T-cell (primary cell): ENCODE measurements around the gene PSMC3IP. TPM values are rescaled to one million over a fixed set of nuclear protein-coding genes. Genes with fewer than 3 reads are reported as not detected.
"Not testable (repeated sequence)": the region's sequence is repeated elsewhere in the genome, so short reads cannot be mapped to it uniquely, and the experiment has no call there.

Experiments
- ATAC-seq, 4 experiments: fragments of 200-7000 bp in 3 of 4; fragments of 150-1000 bp in 1 of 4; cut with Tn5 transposase; replicated peaks in 1 of 4; 1 replicate in 3 of 4; 2 replicates in 1 of 4; pipeline ENCODE4 v1.10.0; 2021; ENCODE audit warnings: moderate library complexity in 3 of 4, mild to moderate bottlenecking in 2 of 4, moderate number of reproducible peaks in 1 of 4
- CTCF ChIA-PET, 2 donors: fragments of 300-600 bp; sonication (Branson Sonifier 250); formaldehyde crosslinking; loops; one replicate each; lab custom pipeline; 2022; ENCODE audit warnings: antibody characterized with exemption in 2 of 2; lab: Charles Lee
- POLR2A ChIA-PET, 2 donors: fragments of 300-600 bp; sonication (Branson Sonifier 250); formaldehyde crosslinking; loops; one replicate each; lab custom pipeline; 2022; ENCODE audit warnings: antibody characterized with exemption in 2 of 2; lab: Charles Lee
- DNase-seq, 35 experiments: peaks; one replicate each; pipeline versions ENCODE4 v3.0.0 to v3.0.0-alpha.2; 2013 to 2023
- H3K27ac ChIP-seq: one replicate; pipeline ENCODE4 v1.5.1; 2013; ENCODE audit warnings: low read length
- H3K27me3 ChIP-seq, 2 experiments: replicated peaks in 1 of 2; 1 replicate in 1 of 2; 2 replicates in 1 of 2; pipeline versions ENCODE4 v1.6.1 to v1.7.0; 2013; ENCODE audit warnings: low read length in 1 of 2, mixed read lengths in 1 of 2; ENCODE audit not compliant: control insufficient read depth in 2 of 2, insufficient read depth in 2 of 2; ENCODE audit errors: extremely low read depth in 1 of 2
- H3K36me3 ChIP-seq, 2 donors: 1 replicate in 1 of 2; 2 replicates in 1 of 2; pipeline versions ENCODE4 v1.6.1 to v1.7.0; 2013; ENCODE audit warnings: low read length in 1 of 2; ENCODE audit not compliant: control insufficient read depth in 2 of 2, insufficient read depth in 1 of 2; ENCODE audit errors: extremely low read depth in 1 of 2
- H3K4me1 ChIP-seq, 2 experiments: 1 replicate in 1 of 2; 2 replicates in 1 of 2; pipeline versions ENCODE4 v1.6.1 to v1.7.0; 2013; ENCODE audit warnings: low read length in 2 of 2, mixed read lengths in 1 of 2; ENCODE audit not compliant: insufficient read depth in 2 of 2, control insufficient read depth in 1 of 2; ENCODE audit errors: extremely low read depth in 1 of 2
- H3K4me3 ChIP-seq, 2 donors: 1 replicate in 1 of 2; 2 replicates in 1 of 2; pipeline versions ENCODE4 v1.5.1 to v1.7.0; 2013; ENCODE audit warnings: mild to moderate bottlenecking in 2 of 2, low read length in 1 of 2, moderate library complexity in 1 of 2; ENCODE audit not compliant: control insufficient read depth in 1 of 2; ENCODE audit errors: extremely low read depth in 1 of 2
- H3K9me3 ChIP-seq: 2 replicates; pipeline ENCODE4 v1.7.0; 2013
- H3K27ac Mint-ChIP-seq, 2 donors: one replicate each; pipeline ENCODE4 v1.8.0; 2020 to 2021; ENCODE audit warnings: mild to moderate bottlenecking in 2 of 2, mixed read lengths in 2 of 2
- H3K27me3 Mint-ChIP-seq, 2 donors: one replicate each; pipeline ENCODE4 v1.8.0; 2021 to 2022; ENCODE audit warnings: mixed read lengths in 2 of 2
- H3K36me3 Mint-ChIP-seq: one replicate; pipeline ENCODE4 v1.8.0; 2021; ENCODE audit warnings: mixed read lengths
- H3K4me1 Mint-ChIP-seq, 3 donors: one replicate each; pipeline ENCODE4 v1.8.0; 2020 to 2022; ENCODE audit warnings: mixed read lengths in 3 of 3, mild to moderate bottlenecking in 1 of 3
- H3K4me3 Mint-ChIP-seq, 3 donors: one replicate each; pipeline ENCODE4 v1.8.0; 2020 to 2022; ENCODE audit warnings: mild to moderate bottlenecking in 3 of 3, mixed read lengths in 3 of 3, moderate library complexity in 3 of 3
- H3K9me3 Mint-ChIP-seq, 3 donors: one replicate each; pipeline ENCODE4 v1.8.0; 2020 to 2022; ENCODE audit warnings: mixed read lengths in 3 of 3
- WGBS: methylation state at CpG from one replicate; pipeline ENCODE4 v1.1.5; 2013; ENCODE audit warnings: missing lambda C conversion rate; ENCODE audit not compliant: insufficient coverage; 5-methylcytosine and 5-hydroxymethylcytosine counted together
- total RNA-seq, 35 experiments: library from RNA in 6 of 35; stranded (reverse) in 6 of 35; fragments of 120-200 nt in 1 of 35; gene quantifications; one replicate each; pipeline versions ENCODE4 v1.2.1 to v1.2.4 and lab custom pipeline; 2013 to 2026

PSMC3IP gene
- total RNA-seq, 5 donors from 2014 or later (not counting 1 experiment from before 2014, with no cell fraction given), result 2.2 to 4.3 (median 3.2) TPM

GRCh38 chr17:42540558-42540957, 37.0 kb downstream of the PSMC3IP start:
- Histone ChIP-seq H3K36me3 (peaks cover 0 to 13% of the 10 kb centered on the region in 2 donors), H3K4me1 (peaks cover 10 to 39% of the 10 kb centered on the region in 2 experiments), H3K27ac (peak overlapping the region; percentile 19)
- H3K36me3 Mint-ChIP-seq, H3K9me3 ChIP-seq, H3K4me3 ChIP-seq, H3K27me3 ChIP-seq, H3K27me3 Mint-ChIP-seq, DNase-seq, H3K9me3 Mint-ChIP-seq: not testable (repeated sequence)
- ATAC-seq, result peak in 1 of 4 experiments; percentile 7
- 65% methylated on average over 4 of the region's 4 CpGs for WGBS
- peak overlapping the region; percentile 58 to 83 for H3K27ac Mint-ChIP-seq
- CTCF ChIA-PET, result interaction anchor here (0.8 to 1.3 kb wide), 3 partner anchors 10 to 13 kb away, joined by 3 to 5 read pairs (median 4); no protein-coding TSS in a partner anchor
- H3K4me1 Mint-ChIP-seq, result peaks cover 32 to 38% (median 37%) of the 10 kb centered on the region in 3 donors
- POLR2A ChIA-PET, result interaction anchor here (0.5 to 0.8 kb wide), 4 partner anchors 12 to 251 kb away, joined by 3 to 14 read pairs (median 6); partner anchors contain the start of genes HSD17B1 (in 1 of the 2) and TUBG1 (in 1 of the 2)
- H3K4me3 Mint-ChIP-seq, result peak overlapping the region in 1 of 3 donors; percentile 53

GRCh38 chr17:42538482-42538881, 39.0 kb downstream of the PSMC3IP start:
- CTCF ChIA-PET, result interaction anchor here in 1 of 2 donors (1.1 kb wide), 1 partner anchor 16 kb away, joined by 3 read pairs; no protein-coding TSS in a partner anchor
- peak overlapping the region in 2 of 3 donors; percentile 59 to 79 for H3K4me3 Mint-ChIP-seq

GRCh38 chr17:42537826-42538451, 39.6 kb downstream of the PSMC3IP start:
- Mint-ChIP-seq H3K27me3 (no peaks in the 10 kb centered on the region), H3K36me3 (peaks cover 6% of the 10 kb centered on the region), H3K9me3 (no peaks in the 10 kb centered on the region), H3K27ac (peak overlapping the region in 1 of 2 donors; percentile 40), H3K4me3 (peak overlapping the region; percentile 59 to 79 (median 72)), H3K4me1 (peaks cover 35 to 44% (median 44%) of the 10 kb centered on the region in 3 donors)
- CTCF ChIA-PET, result no interaction called here
- Histone ChIP-seq H3K9me3 (no peaks in the 10 kb centered on the region), H3K27me3 (no peaks in the 10 kb centered on the region), H3K4me3 (no peak overlapping the region), H3K36me3 (peaks cover 0 to 4% of the 10 kb centered on the region in 2 donors), H3K27ac (no peak overlapping the region), H3K4me1 (peaks cover 10 to 42% of the 10 kb centered on the region in 2 experiments)
- WGBS, result no CpG with 5 or more reads among the region's 5 CpGs
- no peak for ATAC-seq
- POLR2A ChIA-PET, result no interaction called here
- no peak for DNase-seq

More at GRCh38 chr17:42538482-42538881, 39.0 kb downstream of the PSMC3IP start:
- Histone ChIP-seq H3K4me1 (peaks cover 10 to 42% of the 10 kb centered on the region in 2 experiments), H3K9me3 (no peaks in the 10 kb centered on the region), H3K27ac (no peak overlapping the region), H3K4me3 (no peak overlapping the region), H3K36me3 (peaks cover 0 to 4% of the 10 kb centered on the region in 2 donors), H3K27me3 (no peaks in the 10 kb centered on the region)
- H3K27ac Mint-ChIP-seq, result no peak overlapping the region
- DNase-seq, result no peak
- no peak for ATAC-seq
- H3K36me3 Mint-ChIP-seq, result peaks cover 6% of the 10 kb centered on the region
- H3K9me3 Mint-ChIP-seq, result no peaks in the 10 kb centered on the region
- WGBS, result 93% methylated on average over 7 of the region's 14 CpGs
- H3K27me3 Mint-ChIP-seq, result no peaks in the 10 kb centered on the region
- POLR2A ChIA-PET, result no interaction called here
- H3K4me1 Mint-ChIP-seq, result peaks cover 35 to 43% (median 42%) of the 10 kb centered on the region in 3 donors

- Histone ChIP-seq H3K9me3 (no peaks in the 10 kb centered on the region), H3K4me1 (peaks cover 10 to 47% of the 10 kb centered on the region in 2 experiments), H3K4me3 (peak overlapping the region; percentile 59 to 67), H3K27me3 (no peaks in the 10 kb centered on the region), H3K27ac (no peak overlapping the region), H3K36me3 (peaks cover 0 to 4% of the 10 kb centered on the region in 2 donors)
- no peak for ATAC-seq
- H3K27ac Mint-ChIP-seq, result peak overlapping the region in 1 of 2 donors; percentile 79
- H3K4me1 Mint-ChIP-seq, result peaks cover 35 to 44% (median 43%) of the 10 kb centered on the region in 3 donors
- ChIA-PET CTCF (no interaction called here), POLR2A (interaction anchor here in 1 of 2 donors (0.5 kb wide), 1 partner anchor 218 kb away, joined by 5 read pairs; no protein-coding TSS in a partner anchor)
- peak overlapping the region; percentile 79 to 83 (median 81) for H3K4me3 Mint-ChIP-seq
- H3K36me3 Mint-ChIP-seq, result peaks cover 6% of the 10 kb centered on the region
- no peaks in the 10 kb centered on the region for H3K27me3 Mint-ChIP-seq
- WGBS, result 96% methylated on average over 21 of the region's 31 CpGs
- H3K9me3 Mint-ChIP-seq, result no peaks in the 10 kb centered on the region
- peak in 1 of 35 experiments; percentile 16 for DNase-seq
Observed at GRCh38 chr17:42537156-42537805, 40.2 kb downstream of the PSMC3IP start.

- Mint-ChIP-seq H3K4me1 (peaks cover 35 to 45% (median 45%) of the 10 kb centered on the region in 3 donors), H3K4me3 (peak overlapping the region; percentile 79 to 83 (median 81)), H3K27ac (peak overlapping the region; percentile 63 to 79), H3K36me3 (peaks cover 6% of the 10 kb centered on the region), H3K9me3 (no peaks in the 10 kb centered on the region), H3K27me3 (no peaks in the 10 kb centered on the region)
- Histone ChIP-seq H3K27me3 (no peaks in the 10 kb centered on the region), H3K36me3 (peaks cover 0 to 4% of the 10 kb centered on the region in 2 donors), H3K4me3 (peak overlapping the region; percentile 59 to 67), H3K4me1 (peaks cover 13 to 48% of the 10 kb centered on the region in 2 experiments), H3K9me3 (no peaks in the 10 kb centered on the region), H3K27ac (no peak overlapping the region)
- WGBS, result under 1% methylated on average over 58 of the region's 65 CpGs
- DNase-seq, result peak in 29 of 35 experiments; percentile 19 to 73 (median 47)
- CTCF ChIA-PET, result interaction anchor here in 1 of 2 donors (0.6 kb wide), 1 partner anchor 262 kb away, joined by 3 read pairs; no protein-coding TSS in a partner anchor
- ATAC-seq, result peak; percentile 65 to 74 (median 70)
- POLR2A ChIA-PET, result interaction anchor here in 1 of 2 donors (0.5 to 1.0 kb wide), 2 partner anchors 148 to 217 kb away, joined by 4 to 5 read pairs; partner anchors contain the start of gene STAT3
Observed at GRCh38 chr17:42536372-42537155, 41.0 kb downstream of the PSMC3IP start.
